H9 (cell line): ENCODE data around the gene LRP10. TPM values are rescaled to one million over a fixed set of nuclear protein-coding genes. Genes with fewer than 3 reads are reported as not detected.
"Not testable (repeated sequence)": the region's sequence is repeated elsewhere in the genome, so short reads cannot be mapped to it uniquely, and the experiment has no call there.

ENCODE experiments used
- DNase-seq: peaks from one replicate; pipeline ENCODE4 v3.0.0-alpha.2; 2017
- H2AFZ ChIP-seq: one replicate; pipeline ENCODE4 v1.6.1; 2013; ENCODE audit warnings: mild to moderate bottlenecking, low read length, control low read depth, moderate library complexity
- H2AK5ac ChIP-seq: 2 replicates; pipeline ENCODE4 v1.6.1; 2013; ENCODE audit warnings: low read length, control low read depth, mixed read lengths; ENCODE audit not compliant: insufficient read length
- H2BK120ac ChIP-seq: one replicate; pipeline ENCODE4 v1.6.1; 2013; ENCODE audit warnings: low read depth, mild to moderate bottlenecking, low read length, control low read depth, inconsistent platforms; ENCODE audit not compliant: poor library complexity, severe bottlenecking
- H2BK12ac ChIP-seq: 2 replicates; pipeline ENCODE4 v1.6.1; 2013; ENCODE audit warnings: low read length, control low read depth, mixed read lengths, low read depth; ENCODE audit not compliant: insufficient read length
- H2BK15ac ChIP-seq: 2 replicates; pipeline ENCODE4 v1.6.1; 2013; ENCODE audit warnings: low read depth, low read length, control low read depth
- H2BK20ac ChIP-seq: one replicate; pipeline ENCODE4 v1.6.1; 2013; ENCODE audit warnings: low read depth, mild to moderate bottlenecking, low read length, control low read depth, inconsistent platforms; ENCODE audit not compliant: poor library complexity, severe bottlenecking
- H2BK5ac ChIP-seq: 2 replicates; pipeline ENCODE4 v1.6.1; 2013; ENCODE audit warnings: low read length, control low read depth, mixed read lengths; ENCODE audit not compliant: insufficient read length
- H3K14ac ChIP-seq: 2 replicates; pipeline ENCODE4 v1.6.1; 2013; ENCODE audit warnings: low read length, control low read depth; ENCODE audit not compliant: insufficient read depth
- H3K18ac ChIP-seq: 2 replicates; pipeline ENCODE4 v1.6.1; 2013; ENCODE audit warnings: low read depth, mild to moderate bottlenecking, mixed read lengths, low read length, control low read depth; ENCODE audit not compliant: insufficient read length
- H3K23ac ChIP-seq: 2 replicates; pipeline ENCODE4 v1.6.1; 2013; ENCODE audit warnings: low read length, control low read depth, mixed read lengths, low read depth; ENCODE audit not compliant: insufficient read length
- H3K23me2 ChIP-seq: 2 replicates; pipeline ENCODE4 v1.6.1; 2013; ENCODE audit warnings: low read depth, mild to moderate bottlenecking, mixed read lengths, low read length, control low read depth; ENCODE audit not compliant: insufficient read length, poor library complexity, severe bottlenecking
- H3K27ac ChIP-seq: 2 replicates; pipeline ENCODE4 v1.5.1; 2013; ENCODE audit warnings: low read length, control low read depth, mixed read lengths, low read depth; ENCODE audit not compliant: insufficient read length
- H3K27me3 ChIP-seq: 2 replicates; pipeline ENCODE4 v1.6.1; 2013; ENCODE audit warnings: low read length, control low read depth, inconsistent platforms; ENCODE audit not compliant: insufficient read depth
- H3K4ac ChIP-seq: 2 replicates; pipeline ENCODE4 v1.6.1; 2013; ENCODE audit warnings: low read depth, mild to moderate bottlenecking, control low read depth, inconsistent platforms, low read length, moderate library complexity
- H3K4me1 ChIP-seq: 2 replicates; pipeline ENCODE4 v1.6.1; 2013; ENCODE audit warnings: low read length, control low read depth, inconsistent platforms; ENCODE audit not compliant: insufficient read depth
- H3K4me2 ChIP-seq: 2 replicates; pipeline ENCODE4 v1.6.1; 2013; ENCODE audit warnings: low read length, control low read depth, mixed read lengths; ENCODE audit not compliant: insufficient read length, insufficient read depth
- H3K56ac ChIP-seq: 2 replicates; pipeline ENCODE4 v1.6.1; 2013; ENCODE audit warnings: low read depth, mild to moderate bottlenecking, mixed read lengths, low read length, control low read depth; ENCODE audit not compliant: insufficient read length
- H3K79me1 ChIP-seq: 2 replicates; pipeline ENCODE4 v1.6.1; 2013; ENCODE audit warnings: low read depth, mild to moderate bottlenecking, moderate library complexity, low read length, control low read depth, inconsistent platforms; ENCODE audit not compliant: insufficient read depth, poor library complexity, severe bottlenecking
- H3K79me2 ChIP-seq: 2 replicates; pipeline ENCODE4 v1.6.1; 2013; ENCODE audit warnings: low read length, control low read depth, inconsistent platforms; ENCODE audit not compliant: insufficient read depth
- H3K9ac ChIP-seq: 2 replicates; pipeline ENCODE4 v1.6.1; 2013; ENCODE audit warnings: low read length, control low read depth, mixed read lengths; ENCODE audit not compliant: insufficient read length; ENCODE audit errors: extremely low read depth
- H3K9me3 ChIP-seq: one replicate; pipeline ENCODE4 v1.6.1; 2013; ENCODE audit warnings: low read depth, low read length, inconsistent platforms; ENCODE audit not compliant: control insufficient read depth
- H3T11ph ChIP-seq: one replicate; pipeline ENCODE4 v1.6.1; 2013; ENCODE audit warnings: mild to moderate bottlenecking, low read length, control low read depth, inconsistent platforms
- H4K20me1 ChIP-seq: one replicate; pipeline ENCODE4 v1.6.1; 2013; ENCODE audit not compliant: control insufficient read depth, insufficient read length, insufficient read depth
- H4K5ac ChIP-seq: 2 replicates; pipeline ENCODE4 v1.6.1; 2013; ENCODE audit warnings: low read depth, mild to moderate bottlenecking, mixed read lengths, low read length, control low read depth; ENCODE audit not compliant: insufficient read length
- H4K8ac ChIP-seq: replicated peaks from 2 replicates; pipeline ENCODE4 v1.6.1; 2013; ENCODE audit warnings: low read length, control low read depth, mixed read lengths, low read depth; ENCODE audit not compliant: insufficient read length
- H4K91ac ChIP-seq: 2 replicates; pipeline ENCODE4 v1.6.1; 2013; ENCODE audit warnings: low read depth, mild to moderate bottlenecking, moderate library complexity, mixed read lengths, low read length, control low read depth; ENCODE audit not compliant: insufficient read length
- H3K27ac Mint-ChIP-seq, 3 experiments: 2 replicates in 2 of 3; 3 replicates in 1 of 3; pipeline ENCODE4 v1.8.0; 2020 to 2021; ENCODE audit warnings: mixed read lengths in 3 of 3, mild to moderate bottlenecking in 1 of 3, moderate library complexity in 1 of 3
- H3K27me3 Mint-ChIP-seq: 2 replicates; pipeline ENCODE4 v1.8.0; 2021; ENCODE audit warnings: low read depth, mild to moderate bottlenecking, moderate library complexity, mixed read lengths
- H3K36me3 Mint-ChIP-seq, 3 experiments: 2 replicates in 2 of 3; 3 replicates in 1 of 3; pipeline ENCODE4 v1.8.0; 2020 to 2021; ENCODE audit warnings: low read depth in 3 of 3, mixed read lengths in 3 of 3; ENCODE audit not compliant: insufficient read depth in 1 of 3
- H3K4me1 Mint-ChIP-seq, 2 experiments: 2 replicates each; pipeline ENCODE4 v1.8.0; 2020; ENCODE audit warnings: mixed read lengths in 2 of 2
- H3K4me3 Mint-ChIP-seq, 2 experiments: 2 replicates in 1 of 2; 3 replicates in 1 of 2; pipeline ENCODE4 v1.8.0; 2020 to 2021; ENCODE audit warnings: mild to moderate bottlenecking in 2 of 2, mixed read lengths in 2 of 2, moderate library complexity in 1 of 2
- H3K9me3 Mint-ChIP-seq, 2 experiments: 2 replicates in 1 of 2; 3 replicates in 1 of 2; pipeline ENCODE4 v1.8.0; 2020; ENCODE audit warnings: mild to moderate bottlenecking in 2 of 2, mixed read lengths in 2 of 2, moderate library complexity in 1 of 2
- CTCF ChIP-seq: fragments of 200-600 bp; sonication (generic); conservative IDR thresholded peaks from 3 replicates; pipeline ENCODE4 v1.8.0; 2021; ENCODE audit warnings: antibody characterized with exemption, mild to moderate bottlenecking
- WGBS: extraction: QIAGEN DNeasy Blood & Tissue Kit; methylation state at CpG from one replicate; pipeline ENCODE4 v1.1.7; 2013; ENCODE audit warnings: missing lambda C conversion rate, low lambda C conversion rate, mixed read lengths; ENCODE audit not compliant: insufficient read length; ENCODE audit errors: extremely low coverage; 5-methylcytosine and 5-hydroxymethylcytosine counted together
- total RNA-seq: library from RNA; stranded (reverse); gene quantifications from 2 replicates; pipeline ENCODE4 v1.2.1, GENCODE V29; 2021

LRP10 gene
- total RNA-seq, 1 experiment from 2014 or later, result 13.3 TPM

- H3K27ac Mint-ChIP-seq, result no peak overlapping the region
- Histone ChIP-seq H3T11ph (no peak overlapping the region), H3K4ac (no peak overlapping the region), H4K91ac (no peak overlapping the region), H3K27ac (no peak overlapping the region), H3K23ac (no peak overlapping the region), H2BK120ac (no peak overlapping the region), H3K9me3 (no peaks in the 10 kb centered on the region), H4K20me1 (no peaks in the 10 kb centered on the region), H3K9ac (no peak overlapping the region), H3K14ac (no peak overlapping the region), H4K5ac (no peak overlapping the region), H3K27me3 (no peaks in the 10 kb centered on the region), H2BK12ac (no peak overlapping the region), H3K18ac (no peak overlapping the region), H3K4me2 (no peak overlapping the region), H3K23me2 (peaks cover 9% of the 10 kb centered on the region), H2BK20ac (no peak overlapping the region), H2AK5ac (no peak overlapping the region), H3K56ac (no peak overlapping the region), H3K79me1 (peaks cover under 1% of the 10 kb centered on the region), H2BK15ac (no peak overlapping the region), H2AFZ (no peak overlapping the region), H2BK5ac (no peak overlapping the region), H3K4me1 (peaks cover 11% of the 10 kb centered on the region), H3K79me2 (no peaks in the 10 kb centered on the region), H4K8ac (no peak overlapping the region)
- no peaks in the 10 kb centered on the region; a peak in 1 of 7 replicates for H3K36me3 Mint-ChIP-seq
- no peak for DNase-seq
- H3K9me3 Mint-ChIP-seq, result peaks cover 0 to 4% of the 10 kb centered on the region in 2 experiments; a peak in 2 of 5 replicates
- no CpG with 5 or more reads among the region's 8 CpGs for WGBS
- peaks cover 4% of the 10 kb centered on the region for H3K27me3 Mint-ChIP-seq
- peaks cover 35 to 46% of the 10 kb centered on the region in 2 experiments for H3K4me1 Mint-ChIP-seq
- no peak overlapping the region for H3K4me3 Mint-ChIP-seq
- no peak for TF ChIP-seq CTCF
These were observed 46.7 kb upstream of the LRP10 start for GRCh38 chr14:22824711-22825359.

DNA sequence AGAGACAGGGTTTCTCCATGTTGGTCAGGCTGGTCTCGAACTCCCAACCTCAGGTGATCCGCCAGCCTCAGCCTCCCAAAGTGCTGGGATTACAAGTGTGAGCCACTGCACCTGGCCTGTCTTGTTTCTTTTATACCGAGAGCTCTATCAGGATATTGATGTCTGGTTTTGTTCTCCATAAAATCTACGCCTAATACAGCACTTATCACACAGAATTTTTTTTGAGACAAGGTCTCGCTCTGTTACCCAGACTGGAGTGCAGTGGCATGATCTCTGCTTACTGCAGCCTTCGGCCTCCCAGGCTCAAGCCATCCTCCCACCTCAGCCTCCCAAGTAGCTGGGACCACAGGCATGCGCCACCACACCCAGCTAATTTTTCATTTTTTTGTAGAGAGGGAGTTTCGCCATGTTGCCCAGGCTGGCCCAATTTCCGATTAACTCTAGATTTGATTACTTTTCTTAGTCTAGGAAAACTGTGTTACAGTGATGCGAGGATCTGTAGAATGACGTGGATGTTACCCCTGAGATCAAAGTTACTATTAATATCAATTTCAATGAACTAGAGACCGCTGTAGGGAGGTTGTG is 42.4 kb upstream of the LRP10 start:
- not testable (repeated sequence) for H4K8ac ChIP-seq, H3K23me2 ChIP-seq, H3K27me3 ChIP-seq, H2BK120ac ChIP-seq, H3K9me3 ChIP-seq, H4K20me1 ChIP-seq, H3K4me1 ChIP-seq, H3K4ac ChIP-seq, H3K79me2 ChIP-seq, H3K9me3 Mint-ChIP-seq, H2BK15ac ChIP-seq, H4K91ac ChIP-seq, H3K23ac ChIP-seq, H2BK12ac ChIP-seq, H3K27me3 Mint-ChIP-seq, DNase-seq, H3K56ac ChIP-seq, H2AK5ac ChIP-seq, H2BK20ac ChIP-seq, H3K79me1 ChIP-seq, H3T11ph ChIP-seq
- Histone ChIP-seq H3K4me2 (peak overlapping the region; percentile 92), H3K18ac (peak overlapping the region; percentile 92), H3K27ac (peak overlapping the region; percentile 59), H2AFZ (peak overlapping the region; percentile 85), H2BK5ac (peak overlapping the region; percentile 57), H3K14ac (peak overlapping the region; percentile 89; the same call in 1 of the 2 replicates), H3K9ac (peak overlapping the region; percentile 81), H4K5ac (peak overlapping the region; percentile 99)
- peak overlapping the region; percentile 92 to 99 (median 97) for H3K27ac Mint-ChIP-seq
- WGBS, result no CpG with 5 or more reads among the region's 12 CpGs
- peaks cover 14 to 31% (median 28%) of the 10 kb centered on the region in 3 experiments for H3K36me3 Mint-ChIP-seq
- H3K4me1 Mint-ChIP-seq, result peaks cover 19 to 30% of the 10 kb centered on the region in 2 experiments
- H3K4me3 Mint-ChIP-seq, result peak overlapping the region; percentile 96
